Measurements from ENCODE around the gene MFSD12.

Gene MFSD12

DNA sequence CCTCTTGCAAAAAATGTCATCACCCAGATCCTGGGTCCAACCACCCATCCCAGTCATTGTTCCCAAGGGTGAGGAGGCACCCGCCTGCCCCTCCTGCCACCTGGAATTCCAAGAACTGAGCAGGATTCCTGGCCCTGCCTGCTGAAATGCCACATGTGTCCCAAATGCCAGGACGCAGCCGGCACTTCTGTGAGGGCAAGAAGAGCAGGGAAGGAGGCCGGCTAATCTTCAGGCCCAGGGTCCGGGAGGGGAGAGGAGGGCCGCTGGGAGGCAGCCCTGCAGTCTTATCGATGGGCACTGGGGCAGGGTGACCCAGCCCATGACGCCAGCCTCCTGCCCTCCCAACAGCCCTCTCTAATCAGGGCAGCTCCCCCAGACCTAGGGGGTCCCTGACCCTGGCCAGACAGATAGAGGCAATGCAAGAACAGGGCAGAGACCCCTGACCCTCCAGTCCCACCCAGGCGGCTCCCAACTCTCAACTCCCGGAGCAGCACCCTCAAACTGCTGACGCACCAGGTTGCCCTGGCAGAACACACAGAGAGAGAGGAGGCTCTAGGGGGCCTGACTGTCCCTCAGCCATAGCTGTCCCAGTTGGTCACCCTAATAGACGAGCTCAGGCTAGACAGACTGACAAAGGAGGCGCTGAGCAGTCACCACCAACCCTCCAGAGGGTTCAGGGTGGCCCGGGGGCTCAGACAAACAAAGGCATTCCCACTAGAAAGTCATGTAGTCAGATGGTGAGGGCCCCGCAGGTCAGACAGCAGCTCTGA lies 1.5 kb downstream of the MFSD12 start:
- DNase-seq = no peak

DNA sequence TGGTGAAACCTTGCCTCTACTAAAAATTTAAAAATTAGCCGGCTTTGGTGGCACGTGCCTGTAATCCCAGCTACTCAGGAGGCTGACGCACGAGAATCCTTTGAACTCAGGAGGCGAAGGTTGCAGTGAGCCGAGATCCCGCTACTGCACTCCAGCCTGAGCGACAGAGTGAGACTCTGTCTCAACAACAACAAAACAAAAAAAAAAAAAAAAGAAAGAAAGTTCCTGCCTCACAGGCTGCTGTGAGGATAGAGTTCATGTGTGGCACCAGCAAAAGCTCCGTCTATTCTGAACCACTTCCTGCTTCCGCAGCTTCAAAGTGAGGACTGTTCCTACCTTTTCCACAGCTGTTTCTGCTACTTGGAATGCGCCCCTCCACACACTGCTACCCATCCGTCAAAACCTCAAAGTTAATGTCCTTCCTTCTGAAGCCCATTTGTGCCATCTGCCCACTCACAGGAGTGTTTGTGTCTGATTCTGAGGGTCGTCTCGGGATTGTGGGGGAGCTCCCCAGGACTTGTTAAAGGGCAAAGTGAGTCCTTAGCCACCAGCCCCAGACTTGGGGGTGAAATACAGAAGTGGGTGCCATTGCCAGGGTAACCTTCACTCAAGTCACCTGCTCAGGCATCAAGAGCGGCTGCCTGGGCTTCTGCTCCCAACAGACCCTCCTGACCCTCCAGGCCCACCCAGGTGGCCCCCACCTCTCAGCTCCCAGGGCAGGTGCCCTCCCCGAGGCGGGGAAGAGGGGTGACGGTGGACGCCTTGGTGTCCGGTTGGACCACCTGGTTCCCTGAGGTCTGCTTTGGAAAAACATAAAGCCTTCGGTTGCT lies 2.9 kb downstream of the MFSD12 start:
- no peak for DNase-seq

DNA sequence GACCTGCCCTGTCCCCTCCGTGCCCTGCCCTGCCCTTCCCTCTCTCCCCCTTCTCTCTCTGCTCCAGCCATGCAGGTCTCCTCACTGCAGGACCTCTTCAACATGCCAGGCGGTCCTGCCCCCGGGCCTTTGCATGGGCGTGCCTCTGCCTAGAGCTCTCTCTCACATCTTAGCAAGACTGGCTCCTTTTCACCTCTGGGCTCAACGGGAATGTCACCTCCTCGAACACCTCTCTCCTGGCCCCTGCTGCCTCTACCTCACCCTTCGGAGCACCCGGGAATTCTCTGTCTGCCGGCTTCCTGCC lies 5.6 kb downstream of the MFSD12 start:
- no peak for DNase-seq

DNA sequence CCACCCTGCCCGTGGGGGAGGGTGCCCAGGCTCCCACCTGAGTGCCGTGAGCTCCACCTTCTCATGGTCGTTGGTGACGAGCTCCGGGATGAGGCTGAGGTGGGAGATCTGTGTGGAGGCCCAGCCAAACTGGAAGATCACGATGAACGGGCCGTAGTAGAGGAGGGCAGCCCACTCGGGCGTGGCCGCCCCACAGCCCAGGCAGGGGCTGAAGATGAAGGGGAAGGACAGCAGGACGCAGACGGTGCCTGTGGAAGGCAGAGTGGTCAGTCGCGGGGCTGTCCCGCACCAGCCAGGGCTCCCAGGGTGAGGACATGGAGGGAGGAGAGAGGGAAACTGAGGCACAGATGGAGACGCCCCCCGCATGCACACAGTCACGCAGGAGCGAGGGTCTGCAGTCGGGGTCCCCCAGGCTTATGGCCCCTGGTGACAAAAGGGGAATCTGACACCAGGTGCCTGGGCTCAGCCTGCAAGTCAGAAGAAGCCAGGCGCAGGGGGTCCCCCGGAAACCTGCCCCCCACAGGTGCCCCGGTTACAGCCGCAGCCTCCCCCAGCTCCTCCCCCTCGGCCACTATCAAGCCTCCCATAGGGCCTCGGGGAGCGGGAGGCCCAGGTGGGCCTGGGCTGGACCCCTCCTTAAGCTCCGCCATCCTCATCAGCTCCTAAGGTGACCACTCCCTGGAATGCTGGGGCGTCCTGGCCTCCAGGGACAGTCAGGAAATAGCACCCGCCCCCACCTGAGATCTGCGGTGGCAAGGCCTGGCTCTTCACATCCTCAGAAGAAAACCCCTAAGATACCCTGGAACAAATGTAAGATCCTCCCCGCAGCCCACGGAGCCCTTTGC lies 6.2 kb downstream of the MFSD12 start:
- DNase-seq = no peak

DNA sequence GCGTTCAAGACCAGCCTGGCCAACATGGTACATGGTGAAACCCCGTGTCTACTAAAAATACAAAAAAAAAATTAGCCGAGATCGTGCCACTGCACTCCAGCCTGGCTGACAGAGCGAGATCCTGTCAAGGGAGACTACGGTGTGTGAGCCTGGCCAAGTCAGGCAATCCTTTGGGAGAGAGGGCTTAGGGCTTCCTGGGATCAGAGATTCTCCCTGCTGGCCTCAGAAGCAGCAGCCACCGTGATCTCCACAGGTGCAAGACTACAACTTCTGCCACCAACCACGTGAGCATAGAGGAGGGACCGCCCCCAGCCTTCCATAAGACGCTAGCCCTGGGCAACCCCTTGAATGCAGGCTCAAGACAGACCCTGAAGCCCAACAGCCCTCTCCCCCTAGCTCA lies 7.6 kb downstream of the MFSD12 start:
- DNase-seq = no peak

DNA sequence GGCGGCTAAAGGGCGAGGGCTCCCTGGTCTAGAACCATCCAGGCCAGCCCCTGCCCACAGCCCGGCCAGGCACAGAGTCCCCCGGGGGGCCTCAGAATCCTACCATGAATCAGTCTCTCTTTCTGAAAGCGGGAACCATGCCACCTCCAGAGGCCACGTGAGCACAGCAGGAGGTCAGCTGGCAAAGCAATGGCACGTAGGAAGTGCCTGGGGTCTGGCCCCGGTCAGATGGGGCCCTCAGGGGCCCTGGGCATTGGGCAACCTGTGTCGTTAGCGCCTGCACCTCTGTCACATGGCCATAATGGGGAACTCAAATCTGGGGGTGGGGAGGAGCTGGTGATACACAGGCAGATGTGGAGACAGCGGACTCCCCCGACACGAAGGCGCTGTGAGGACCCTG lies 8.8 kb downstream of the MFSD12 start:
- DNase-seq = no peak

DNA sequence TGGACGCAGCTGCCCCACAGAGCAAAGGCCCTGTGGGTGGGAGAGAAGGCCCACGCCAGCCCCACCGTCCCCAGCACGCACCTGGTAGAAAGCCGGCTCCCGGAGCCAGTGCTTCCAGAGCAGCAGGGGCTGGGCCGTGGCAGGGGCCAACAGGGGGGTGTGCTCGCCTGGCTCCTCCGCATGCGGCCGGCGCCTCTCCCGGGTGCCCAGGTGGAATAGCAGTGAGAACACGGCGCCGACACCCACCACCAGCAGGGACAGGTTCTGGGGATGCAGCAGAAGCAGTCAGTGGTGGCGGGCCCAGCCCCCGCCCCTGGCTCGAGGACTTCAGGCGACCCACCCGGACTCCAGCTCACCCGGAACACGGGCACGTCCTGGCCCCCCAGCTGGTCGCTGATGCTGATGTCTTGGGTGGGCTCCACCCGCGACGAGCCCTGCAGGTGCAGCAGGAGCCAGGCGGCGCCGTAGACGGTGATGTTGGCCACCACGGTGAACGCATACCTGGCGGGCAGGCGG lies 9.6 kb downstream of the MFSD12 start:
- no peak for DNase-seq

DNA sequence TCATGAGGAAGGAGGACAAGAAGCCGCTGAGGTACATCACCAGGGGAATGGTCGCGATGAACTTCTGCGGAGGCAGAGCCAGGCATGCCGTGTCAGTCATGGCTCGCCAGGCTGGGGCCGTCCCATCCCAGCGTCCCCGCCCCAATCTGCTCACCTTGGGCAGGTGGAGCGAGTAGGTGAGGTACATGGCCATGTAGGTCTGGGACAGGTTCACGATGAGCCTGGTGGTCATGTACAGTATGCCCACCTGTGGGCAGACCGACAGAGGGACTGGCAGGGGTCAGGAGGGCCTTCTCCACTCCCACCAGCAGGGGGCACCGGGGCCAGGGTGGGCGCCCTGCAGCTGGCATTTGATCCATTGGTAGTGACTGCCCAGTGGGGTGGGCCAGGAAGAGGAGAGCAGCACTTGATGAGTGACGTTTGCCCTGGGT lies 10.1 kb downstream of the MFSD12 start:
- DNase-seq = no peak

DNA sequence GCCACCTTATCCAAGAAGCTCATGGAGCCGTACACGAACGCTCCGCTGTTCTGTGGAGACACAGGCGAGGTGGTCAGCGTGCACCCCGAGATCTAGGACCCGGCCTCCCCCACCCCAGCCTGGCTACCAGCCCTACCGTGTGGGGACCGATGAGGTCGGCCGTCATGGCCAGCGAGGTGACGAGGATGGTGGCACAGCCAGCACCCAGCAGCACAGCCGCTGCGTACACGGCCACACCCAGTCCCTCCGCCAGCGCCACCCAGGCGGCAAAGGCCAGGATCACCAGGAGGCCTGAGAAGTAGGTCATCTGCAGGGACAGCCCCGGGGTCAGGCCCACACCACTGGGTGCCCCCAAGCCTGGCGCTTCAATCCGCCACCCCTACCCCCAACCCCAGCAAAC lies 11.3 kb downstream of the MFSD12 start:
- no peak for DNase-seq

DNA sequence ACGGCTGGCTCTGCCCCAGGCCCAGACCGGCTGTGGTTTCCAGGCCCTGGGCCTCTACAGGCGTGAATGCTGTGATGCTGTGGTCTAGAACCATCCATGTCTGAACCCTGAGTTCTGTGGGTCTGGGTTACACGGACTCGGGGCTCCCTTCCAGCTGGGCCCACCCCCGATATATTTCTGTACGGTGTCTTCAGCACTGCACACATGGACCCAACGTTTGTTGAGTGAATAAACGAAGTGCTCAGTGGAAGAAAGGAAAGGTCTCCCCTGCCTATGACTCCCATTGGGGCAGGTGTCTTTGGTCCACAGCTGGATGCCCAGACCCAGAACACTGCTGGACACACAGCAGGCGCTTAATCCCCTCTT lies 11.7 kb downstream of the MFSD12 start:
- DNase-seq = no peak

DNA sequence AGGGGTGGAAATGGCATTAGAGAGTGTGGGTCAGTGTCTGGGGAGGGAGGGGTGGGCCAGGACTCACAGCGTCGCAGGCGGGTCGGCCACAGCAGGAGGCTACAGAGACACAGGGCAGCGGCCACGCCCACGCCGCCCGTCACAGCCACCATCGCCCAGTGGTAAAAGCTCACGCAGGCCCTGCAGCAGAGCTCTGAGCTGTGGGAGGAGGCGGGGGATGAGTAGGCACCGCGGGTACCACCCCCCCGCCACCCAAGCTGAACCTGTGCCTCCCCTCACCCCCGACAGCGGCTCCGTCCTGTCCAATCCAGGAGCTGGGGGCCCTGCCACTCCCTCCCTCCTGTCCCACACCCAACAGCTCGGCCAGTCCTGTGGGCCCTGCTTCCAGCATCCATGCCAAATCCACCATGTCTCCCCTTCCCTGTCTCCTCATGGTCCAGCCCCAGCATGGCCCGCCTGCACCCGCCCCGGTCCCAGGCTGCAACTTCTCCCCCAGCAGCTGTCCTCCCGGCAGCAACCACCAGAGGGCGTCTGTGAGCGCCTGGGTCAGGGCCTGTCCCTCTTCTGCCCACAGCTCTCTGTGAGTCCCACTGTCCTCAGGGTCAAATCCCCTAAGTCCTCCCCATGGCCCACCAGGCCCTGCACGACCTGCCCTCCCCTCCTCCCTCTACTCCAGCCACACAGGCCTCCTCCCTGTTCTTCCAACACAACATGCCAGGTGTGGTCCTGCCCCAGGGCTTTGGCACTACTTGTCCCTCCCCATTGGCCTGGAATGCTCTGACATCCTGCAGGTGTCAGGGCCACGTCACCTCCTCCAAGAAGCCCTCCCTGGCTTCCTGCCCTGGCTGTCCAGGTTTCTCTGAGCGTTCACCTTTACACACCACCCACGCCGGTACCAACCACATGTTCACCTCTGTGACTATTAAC lies 12.4 kb downstream of the MFSD12 start:
- DNase-seq = no peak

DNA sequence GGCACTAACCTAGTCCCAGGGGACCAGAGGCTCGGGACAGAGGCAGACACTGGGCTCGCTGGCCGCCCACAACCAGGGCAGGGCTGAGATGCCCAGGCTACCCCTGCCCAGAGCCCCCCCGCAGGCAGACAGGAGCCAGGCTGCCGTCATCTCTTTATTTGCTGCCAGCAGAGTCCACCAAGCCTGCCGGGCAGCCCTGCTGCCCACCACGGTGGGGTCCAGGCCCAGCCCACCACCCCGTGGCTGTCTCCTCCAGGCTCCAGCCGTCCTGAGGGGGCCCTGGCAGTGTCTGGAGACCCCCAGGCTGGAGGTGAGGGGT lies 13.4 kb downstream of the MFSD12 start:
- DNase-seq = no peak

DNA sequence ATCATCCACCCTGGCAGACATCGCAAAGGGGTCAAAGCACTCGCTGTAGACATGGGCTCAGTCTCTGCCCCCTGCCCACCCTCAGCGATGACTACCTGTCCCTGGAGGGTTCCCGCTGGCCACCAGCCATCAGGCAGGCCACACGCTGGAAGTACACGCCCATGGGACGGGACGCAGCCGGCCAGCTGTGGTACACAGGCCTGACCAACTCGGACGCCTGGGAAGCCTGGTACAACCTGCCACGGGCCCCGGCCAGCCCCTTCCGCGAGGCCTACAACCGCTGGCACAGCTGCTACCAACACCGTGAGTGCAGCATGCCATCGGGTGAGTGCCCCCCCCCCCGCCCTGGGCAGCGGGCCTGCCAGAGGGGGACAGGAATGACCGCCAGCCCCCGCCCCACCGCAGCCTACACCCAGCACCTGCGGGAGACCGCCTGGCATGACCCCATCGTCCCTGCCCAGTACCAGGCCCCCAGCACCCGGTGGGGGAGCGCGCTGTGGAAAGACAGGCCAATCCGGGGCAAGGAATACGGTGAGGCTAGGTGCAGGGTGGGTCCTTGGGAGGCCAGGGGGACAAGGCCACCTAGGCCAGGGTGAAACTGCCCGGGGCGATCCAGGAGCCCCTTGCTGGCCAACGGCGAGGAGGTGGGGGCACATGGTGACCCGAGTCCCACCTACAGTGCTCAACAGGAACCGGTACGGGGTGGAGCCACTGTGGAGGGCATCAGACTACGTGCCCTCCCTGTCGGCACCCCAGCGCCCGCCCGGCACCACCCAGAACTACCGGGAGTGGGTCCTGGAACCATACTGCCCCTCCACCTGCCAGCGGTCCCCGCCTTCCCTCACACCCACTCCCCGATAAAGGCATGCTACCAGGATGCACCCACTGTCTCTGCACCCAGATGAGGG lies 14.0 kb downstream of the MFSD12 start:
- no peak for DNase-seq

DNA sequence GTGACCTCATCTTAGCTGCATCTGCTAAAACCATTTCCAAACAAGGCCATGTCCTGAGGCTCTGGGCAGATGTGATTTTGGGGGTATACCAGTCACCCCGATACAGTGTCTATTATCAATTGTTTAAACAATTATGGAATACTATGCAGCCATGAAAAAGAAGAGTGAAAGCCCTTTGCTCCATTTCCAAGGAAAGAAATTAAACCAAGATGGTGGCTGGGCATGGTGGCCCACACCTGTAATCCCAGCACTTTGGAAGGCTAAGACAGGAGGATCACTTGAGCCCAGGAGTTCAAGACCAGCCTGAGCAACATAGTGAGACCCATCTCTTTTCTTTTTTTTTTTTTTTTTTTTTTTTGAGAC lies 17.6 kb downstream of the MFSD12 start:
- DNase-seq = no peak

DNA sequence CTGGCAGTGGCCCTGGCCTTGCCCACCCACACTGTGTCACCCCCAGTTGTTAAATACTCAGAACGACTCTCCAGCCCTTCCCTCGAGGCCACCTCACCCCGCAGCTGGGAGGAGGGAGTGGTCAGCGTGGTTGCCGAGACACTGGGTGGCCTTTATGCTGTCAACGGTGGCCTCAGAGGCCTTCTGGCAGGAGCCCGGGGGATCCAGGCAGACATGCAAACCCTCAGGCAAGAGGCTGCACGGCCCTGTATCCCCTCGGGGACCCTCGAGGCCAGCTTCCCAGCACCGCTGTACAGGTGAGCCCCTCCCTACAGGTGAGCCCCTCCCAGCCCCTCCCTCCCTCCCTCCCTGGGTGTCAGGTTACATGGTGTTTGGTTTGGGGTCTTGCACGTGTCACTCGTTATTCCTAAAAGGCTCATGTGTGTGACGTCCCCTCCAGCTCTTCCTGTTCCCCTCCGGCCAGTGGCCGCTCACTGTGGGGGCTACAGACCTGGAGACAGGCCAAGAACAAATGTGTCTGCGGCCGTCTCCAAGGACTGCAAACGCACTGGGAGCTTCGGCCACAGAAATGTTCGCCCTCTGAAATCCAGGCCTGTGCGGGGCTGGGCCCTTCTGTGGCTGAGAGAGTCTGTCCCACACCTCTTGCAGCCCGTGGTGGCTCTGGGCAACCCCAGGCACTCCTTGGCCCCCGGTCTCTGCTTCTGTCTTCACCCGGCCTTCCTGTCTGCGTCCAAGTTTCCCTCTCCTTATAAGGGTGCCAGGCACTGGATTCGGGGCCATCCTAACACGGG lies 18.2 kb downstream of the MFSD12 start, which contains the start of gene TEKTIP1:
Gene TEKTIP1 (plus strand): TSS at position 210 of the 791 bp plus-strand sequence. CDS start 4 bp downstream, at position 214.
- DNase-seq = no peak

DNA sequence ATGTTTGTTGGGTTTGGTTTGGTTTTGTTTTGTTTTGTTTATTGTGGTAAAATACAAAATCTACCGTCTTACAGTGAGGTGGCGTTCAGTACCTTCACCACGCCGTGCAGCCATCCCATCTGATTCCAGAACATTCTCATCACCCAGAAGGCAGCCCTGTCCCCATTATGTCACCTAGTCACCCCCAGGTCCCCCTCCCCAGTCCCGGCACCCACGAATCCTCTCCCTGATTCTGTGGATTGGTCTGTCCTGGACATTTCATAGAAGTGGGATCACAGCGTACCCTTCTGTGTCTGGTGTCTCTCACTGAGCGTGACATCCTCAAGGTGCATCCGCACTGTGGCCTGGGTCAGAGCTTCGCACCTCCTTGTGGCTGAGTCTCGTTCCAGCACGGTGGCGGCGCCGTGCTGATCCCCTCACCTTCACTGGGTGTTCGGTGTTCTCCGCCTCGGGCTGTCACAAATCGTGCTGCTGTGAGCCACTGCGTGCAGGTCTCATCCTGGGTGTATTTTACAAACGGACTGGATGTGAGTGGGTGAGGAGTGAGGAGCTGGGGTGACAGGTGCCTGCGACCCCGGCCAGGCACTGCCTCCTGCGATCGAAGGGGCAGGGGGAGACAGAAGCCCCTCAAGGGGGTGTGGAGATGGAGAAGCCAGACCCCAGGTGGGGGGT lies 19.0 kb downstream of the MFSD12 start:
- no peak for DNase-seq

DNA sequence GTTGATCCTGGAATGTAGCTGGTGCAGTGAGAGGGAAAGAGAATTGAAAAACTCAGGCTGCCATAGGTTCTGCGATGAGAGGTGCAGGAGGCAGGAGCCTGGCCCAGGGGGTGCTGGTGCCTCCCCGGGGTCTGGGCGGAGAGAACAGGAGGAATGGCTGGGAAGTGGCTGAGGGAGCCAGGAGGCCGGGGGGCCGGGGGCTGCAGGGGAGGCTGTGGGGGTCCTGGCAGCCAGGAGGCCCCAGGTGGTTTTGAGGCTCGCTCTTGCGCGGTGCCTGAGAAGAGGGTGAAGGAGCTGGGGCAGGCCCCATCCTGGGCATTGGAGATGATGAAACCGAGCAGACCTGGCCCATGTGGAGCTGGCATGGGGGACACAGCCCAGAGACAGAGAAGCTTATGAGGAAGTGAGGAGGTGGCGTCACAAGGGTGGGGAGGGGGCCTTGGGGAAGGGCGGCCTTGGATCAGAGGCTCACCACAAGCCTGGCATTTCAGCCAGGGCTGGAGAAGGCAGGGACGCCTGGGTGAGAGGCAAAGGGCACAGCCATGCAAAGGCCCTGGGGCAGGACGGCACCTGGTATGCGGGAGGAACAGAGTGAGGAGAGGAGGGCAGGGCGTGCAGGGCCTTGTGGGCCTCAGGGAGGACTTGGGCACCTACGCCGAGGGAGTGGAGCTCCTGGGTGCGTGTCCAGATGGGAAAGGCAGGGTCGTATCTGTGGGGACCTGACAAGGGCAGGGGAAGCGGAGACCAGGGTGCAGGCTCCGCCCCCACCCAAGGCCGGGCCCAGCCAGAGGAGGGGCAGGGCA lies 19.7 kb downstream of the MFSD12 start:
- no peak for DNase-seq

DNA sequence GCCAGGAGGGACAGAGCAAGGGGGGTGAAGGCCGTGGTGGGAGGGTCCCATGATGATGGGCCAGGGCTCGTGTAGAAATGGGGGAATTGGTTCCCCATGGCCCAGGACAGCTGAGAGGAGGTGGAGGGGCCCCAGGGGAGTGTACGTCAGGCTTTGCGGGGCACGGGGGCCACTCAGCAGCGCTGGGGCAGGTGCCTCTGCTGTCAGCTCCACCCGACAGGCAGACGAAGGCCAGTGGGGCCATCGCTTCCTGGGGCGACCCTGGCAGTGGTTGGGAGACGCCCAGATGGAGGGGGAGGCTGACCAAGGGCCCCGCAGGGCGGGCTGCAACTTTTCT lies 20.3 kb downstream of the MFSD12 start:
- DNase-seq = no peak
